Liver (tissue), 3 donors: ENCODE measurements around the gene NUP54.

Experiments
- RAD21 ChIP-seq, 2 donors: IDR thresholded peaks; 2 replicates each; pipeline ENCODE4 v1.6.1; 2016; ENCODE audit warnings: antibody characterized with exemption in 2 of 2, mild to moderate bottlenecking in 2 of 2
- TF ChIP-seq, protein P1 (sequence below): fragments of 150-350 bp; IDR thresholded peaks from 2 replicates; pipeline ENCODE4 v1.5.1; 2017; ENCODE audit warnings: improper control_type of control experiment, low read depth, low read length; ENCODE audit not compliant: missing input control
- TF ChIP-seq, protein P2 (sequence below): IDR thresholded peaks from 2 replicates; pipeline ENCODE4 v1.6.1; 2016; ENCODE audit warnings: antibody characterized with exemption
- donor health status: healthy.
- donor health status: healthy.

DNA sequence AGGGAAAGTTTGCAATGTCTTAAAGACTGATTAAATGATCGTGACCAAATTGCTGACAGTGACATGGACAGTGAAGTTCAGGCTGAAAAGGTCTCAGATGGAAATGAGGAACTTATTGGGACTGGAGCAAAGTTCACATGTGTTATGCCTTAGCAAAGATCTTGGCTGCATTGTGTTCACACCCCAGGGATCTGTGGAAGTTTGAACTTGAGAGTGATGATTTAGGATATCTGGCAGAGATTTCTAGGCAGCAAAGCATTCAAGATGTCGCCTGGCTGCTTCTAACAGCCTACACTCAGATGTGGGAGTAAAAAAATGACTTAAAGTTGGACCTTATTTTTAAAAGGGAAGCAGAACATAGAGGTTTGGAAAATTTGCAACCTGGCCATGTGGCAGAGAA is 44.0 kb upstream of the NUP54 start:
- TF ChIP-seq, protein P1, sequence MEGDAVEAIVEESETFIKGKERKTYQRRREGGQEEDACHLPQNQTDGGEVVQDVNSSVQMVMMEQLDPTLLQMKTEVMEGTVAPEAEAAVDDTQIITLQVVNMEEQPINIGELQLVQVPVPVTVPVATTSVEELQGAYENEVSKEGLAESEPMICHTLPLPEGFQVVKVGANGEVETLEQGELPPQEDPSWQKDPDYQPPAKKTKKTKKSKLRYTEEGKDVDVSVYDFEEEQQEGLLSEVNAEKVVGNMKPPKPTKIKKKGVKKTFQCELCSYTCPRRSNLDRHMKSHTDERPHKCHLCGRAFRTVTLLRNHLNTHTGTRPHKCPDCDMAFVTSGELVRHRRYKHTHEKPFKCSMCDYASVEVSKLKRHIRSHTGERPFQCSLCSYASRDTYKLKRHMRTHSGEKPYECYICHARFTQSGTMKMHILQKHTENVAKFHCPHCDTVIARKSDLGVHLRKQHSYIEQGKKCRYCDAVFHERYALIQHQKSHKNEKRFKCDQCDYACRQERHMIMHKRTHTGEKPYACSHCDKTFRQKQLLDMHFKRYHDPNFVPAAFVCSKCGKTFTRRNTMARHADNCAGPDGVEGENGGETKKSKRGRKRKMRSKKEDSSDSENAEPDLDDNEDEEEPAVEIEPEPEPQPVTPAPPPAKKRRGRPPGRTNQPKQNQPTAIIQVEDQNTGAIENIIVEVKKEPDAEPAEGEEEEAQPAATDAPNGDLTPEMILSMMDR = no peak
- no peak for TF ChIP-seq RAD21 (IDR thresholded peaks at IDR 0.05)
- TF ChIP-seq, protein P2, sequence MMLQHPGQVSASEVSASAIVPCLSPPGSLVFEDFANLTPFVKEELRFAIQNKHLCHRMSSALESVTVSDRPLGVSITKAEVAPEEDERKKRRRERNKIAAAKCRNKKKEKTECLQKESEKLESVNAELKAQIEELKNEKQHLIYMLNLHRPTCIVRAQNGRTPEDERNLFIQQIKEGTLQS = no peak
